Left lung (tissue), 10 donors: ENCODE results near the gene KL. TPM values are rescaled to one million over a fixed set of nuclear protein-coding genes. Genes with fewer than 3 reads are reported as not detected.

Experiments
- ATAC-seq: fragments of 200-7000 bp; cut with Tn5 transposase; one replicate; pipeline ENCODE4 v1.9.1; 2020; ENCODE audit warnings: moderate library complexity
- DNase-seq, 4 donors: peaks; one replicate each; pipeline ENCODE4 v3.0.0-alpha.2; 2013 to 2020
- H3K27ac ChIP-seq, 2 donors: fragments of 200-600 bp; sonication (generic) in 1 of 2; one replicate each; pipeline versions ENCODE4 v1.5.0 to v1.8.0; 2020 to 2021
- H3K27me3 ChIP-seq, 2 donors: fragments of 200-600 bp; sonication (generic) in 1 of 2; one replicate each; pipeline versions ENCODE4 v1.5.0 to v1.8.0; 2020 to 2021
- H3K36me3 ChIP-seq, 2 donors: fragments of 200-600 bp; sonication (generic) in 1 of 2; one replicate each; pipeline versions ENCODE4 v1.5.0 to v1.8.0; 2020 to 2021
- H3K4me1 ChIP-seq, 2 donors: fragments of 200-600 bp; one replicate each; pipeline ENCODE4 v1.8.0; 2021
- H3K4me3 ChIP-seq, 2 donors: fragments of 200-600 bp; sonication (generic) in 1 of 2; one replicate each; pipeline versions ENCODE4 v1.5.0 to v1.8.0; 2020 to 2021; ENCODE audit warnings: mild to moderate bottlenecking in 1 of 2
- H3K9me3 ChIP-seq, 2 donors: fragments of 200-600 bp; sonication (generic) in 1 of 2; one replicate each; pipeline versions ENCODE4 v1.5.0 to v1.8.0; 2020 to 2021
- intact Hi-C, 2 donors: fragments of 100-400 bp; cut with DNase I; formaldehyde crosslinking; loops; one replicate each; pipeline versions ENCODE4 v1.11.2 to v1.14.2; 2022
- polyA plus RNA-seq, 6 donors: library from polyadenylated mRNA; unstranded; fragments of 120-200 nt; gene quantifications; one replicate each; pipeline ENCODE4 v1.2.1, GENCODE V29; 2013; ENCODE audit not compliant: insufficient read length in 6 of 6
- total RNA-seq, 2 donors: library from RNA; stranded (reverse); fragmentation: NEBNext Ultra II Directional; extraction: Animal tissue kit (Norgen Biotek cat#: 25700); gene quantifications; one replicate each; pipeline ENCODE4 v1.2.1, GENCODE V29; 2021
- TF ChIP-seq, protein P1 (sequence below), 2 donors: fragments of 200-600 bp; sonication (generic) in 1 of 2; IDR thresholded peaks; one replicate each; pipeline versions ENCODE4 v1.5.0 to v1.8.0; 2021; ENCODE audit warnings: antibody characterized with exemption in 2 of 2
- donor health status: DM: no; HTN: yes; CAD: no.
- donor health status: DM: no; HTN: no; CAD: no.

Gene KL
- total and polyA plus RNA-seq, 8 donors = 2.8 to 8.6 (median 8.0) TPM

DNA sequence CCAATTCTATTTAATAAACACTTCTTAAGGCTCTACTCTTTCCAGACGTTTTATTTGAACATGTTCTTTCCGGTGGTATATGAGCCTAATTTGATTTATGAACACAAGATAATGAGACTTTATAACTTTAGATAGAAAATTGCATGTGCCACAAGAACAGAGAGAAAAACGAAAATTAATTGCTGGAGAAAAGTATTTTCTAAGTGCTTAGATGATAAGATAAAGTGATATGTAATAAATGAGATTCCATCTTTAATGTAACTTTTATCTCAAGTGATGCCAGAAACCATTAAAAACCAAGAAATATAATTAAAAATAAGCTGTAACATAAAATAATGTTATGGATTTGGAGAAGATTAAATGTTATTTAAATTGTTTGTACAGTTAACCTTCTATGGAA, 33.2 kb upstream of the KL start:
- H3K4me3 ChIP-seq = no peak overlapping the region
- TF ChIP-seq, protein P1, sequence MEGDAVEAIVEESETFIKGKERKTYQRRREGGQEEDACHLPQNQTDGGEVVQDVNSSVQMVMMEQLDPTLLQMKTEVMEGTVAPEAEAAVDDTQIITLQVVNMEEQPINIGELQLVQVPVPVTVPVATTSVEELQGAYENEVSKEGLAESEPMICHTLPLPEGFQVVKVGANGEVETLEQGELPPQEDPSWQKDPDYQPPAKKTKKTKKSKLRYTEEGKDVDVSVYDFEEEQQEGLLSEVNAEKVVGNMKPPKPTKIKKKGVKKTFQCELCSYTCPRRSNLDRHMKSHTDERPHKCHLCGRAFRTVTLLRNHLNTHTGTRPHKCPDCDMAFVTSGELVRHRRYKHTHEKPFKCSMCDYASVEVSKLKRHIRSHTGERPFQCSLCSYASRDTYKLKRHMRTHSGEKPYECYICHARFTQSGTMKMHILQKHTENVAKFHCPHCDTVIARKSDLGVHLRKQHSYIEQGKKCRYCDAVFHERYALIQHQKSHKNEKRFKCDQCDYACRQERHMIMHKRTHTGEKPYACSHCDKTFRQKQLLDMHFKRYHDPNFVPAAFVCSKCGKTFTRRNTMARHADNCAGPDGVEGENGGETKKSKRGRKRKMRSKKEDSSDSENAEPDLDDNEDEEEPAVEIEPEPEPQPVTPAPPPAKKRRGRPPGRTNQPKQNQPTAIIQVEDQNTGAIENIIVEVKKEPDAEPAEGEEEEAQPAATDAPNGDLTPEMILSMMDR (IDR thresholded peaks at IDR 0.05) = no peak
- no peak overlapping the region for H3K27ac ChIP-seq
- no peaks in the 10 kb centered on the region for H3K4me1 ChIP-seq
- H3K36me3 ChIP-seq = no peaks in the 10 kb centered on the region
- intact Hi-C loops = no loop called here
- peaks cover 0 to 2% of the 10 kb centered on the region in 2 donors for H3K9me3 ChIP-seq
- no peak for ATAC-seq
- no peak for DNase-seq
- no peaks in the 10 kb centered on the region for H3K27me3 ChIP-seq

DNA sequence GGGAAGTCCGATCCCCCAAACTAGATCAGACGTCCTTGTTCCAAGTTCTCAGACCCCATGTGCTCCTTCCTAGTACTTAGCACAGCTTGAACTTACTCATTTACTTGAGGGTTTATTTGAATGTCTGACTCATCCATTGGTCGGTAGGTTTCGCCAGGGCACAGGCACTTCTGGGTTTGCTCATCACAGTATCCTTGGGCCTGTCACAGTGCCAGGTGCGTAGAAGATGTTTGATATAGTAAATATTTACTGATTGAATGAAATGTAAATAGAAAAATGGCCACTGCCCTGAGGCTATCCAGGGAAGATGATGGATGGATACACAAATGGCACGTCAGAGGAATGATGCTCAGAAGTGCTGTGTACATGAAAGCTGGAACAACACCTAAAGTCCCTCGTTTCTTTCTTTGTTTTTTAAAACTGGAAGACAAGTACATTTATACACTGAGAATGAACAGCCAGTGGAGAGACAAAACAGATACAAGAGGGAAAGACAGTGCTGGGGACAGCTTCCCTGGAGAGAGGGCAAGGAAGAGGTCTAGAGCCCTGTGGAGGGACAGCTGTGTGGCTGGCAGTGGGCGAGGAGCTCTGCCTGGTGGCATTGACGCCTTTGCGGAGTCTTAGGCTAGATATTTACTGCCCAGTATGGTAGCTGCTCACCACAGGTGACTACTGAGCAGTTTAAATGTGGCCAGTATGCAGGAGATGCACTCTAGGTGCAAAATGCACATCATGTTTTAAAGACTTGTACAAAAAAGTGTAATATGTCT, 31.2 kb upstream of the KL start:
- TF ChIP-seq, protein P1 (IDR thresholded peaks at IDR 0.05) = no peak
- H3K9me3 ChIP-seq = peaks cover 0 to 2% of the 10 kb centered on the region in 2 donors
- DNase-seq (no peak), ATAC-seq (no peak)
- H3K27me3 ChIP-seq = no peaks in the 10 kb centered on the region
- H3K4me3 ChIP-seq = no peak overlapping the region
- peaks cover 0 to 8% of the 10 kb centered on the region in 2 donors for H3K4me1 ChIP-seq
- H3K36me3 ChIP-seq = no peaks in the 10 kb centered on the region
- intact Hi-C loops = no loop called here
- no peak overlapping the region for H3K27ac ChIP-seq

DNA sequence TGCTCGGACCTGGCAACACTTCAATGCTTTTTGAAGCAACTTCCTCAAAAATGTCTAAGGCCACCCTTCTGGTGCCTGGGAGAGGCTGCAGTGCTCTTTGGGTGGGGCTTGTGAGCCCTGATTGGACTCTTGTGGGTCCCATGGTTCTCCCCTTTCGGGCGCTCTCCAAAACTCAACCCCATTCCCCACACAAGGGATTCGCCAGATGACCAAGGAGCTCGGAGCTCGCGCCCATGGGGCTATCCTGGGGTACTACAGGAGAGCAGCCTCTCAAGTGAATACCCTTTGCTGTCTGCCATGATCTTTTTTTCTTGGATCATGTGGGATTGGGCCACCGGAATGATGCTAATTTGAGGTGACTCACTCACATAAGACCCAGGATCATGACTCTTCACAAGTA, 29.7 kb upstream of the KL start:
- no peak overlapping the region for H3K27ac ChIP-seq
- intact Hi-C loops = no loop called here
- TF ChIP-seq, protein P1 (IDR thresholded peaks at IDR 0.05) = no peak
- peaks cover 0 to 2% of the 10 kb centered on the region in 2 donors for H3K9me3 ChIP-seq
- DNase-seq (no peak), ATAC-seq (no peak)
- H3K4me3 ChIP-seq = no peak overlapping the region
- peaks cover 0 to 8% of the 10 kb centered on the region in 2 donors for H3K4me1 ChIP-seq
- H3K27me3 ChIP-seq = no peaks in the 10 kb centered on the region
- H3K36me3 ChIP-seq = no peaks in the 10 kb centered on the region

DNA sequence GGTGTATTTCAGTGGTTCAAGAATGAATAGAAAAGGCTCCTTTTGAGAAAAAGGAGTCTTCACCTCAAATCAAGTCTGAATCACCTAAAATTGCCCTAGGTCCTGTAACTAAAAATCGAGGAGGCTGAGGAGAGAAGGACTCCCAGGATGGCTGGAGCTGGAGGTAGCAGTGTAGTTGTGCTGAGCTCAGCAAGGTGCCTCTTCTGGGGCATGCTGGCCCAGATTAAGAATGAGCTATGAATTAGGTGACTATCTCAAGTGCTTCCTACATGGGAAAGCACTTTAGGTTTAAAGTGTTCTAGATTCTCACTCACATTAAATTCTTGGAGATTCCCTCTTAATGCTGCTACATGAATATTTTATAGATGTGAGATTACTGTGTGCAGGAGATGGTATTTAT, 28.8 kb upstream of the KL start:
- intact Hi-C loops = no loop called here
- Histone ChIP-seq H3K9me3 (peaks cover 0 to 2% of the 10 kb centered on the region in 2 donors), H3K36me3 (no peaks in the 10 kb centered on the region), H3K27ac (no peak overlapping the region), H3K27me3 (no peaks in the 10 kb centered on the region), H3K4me1 (peaks cover 0 to 8% of the 10 kb centered on the region in 2 donors), H3K4me3 (no peak overlapping the region)
- ATAC-seq = no peak
- no peak for DNase-seq
- TF ChIP-seq, protein P1 (IDR thresholded peaks at IDR 0.05) = no peak

DNA sequence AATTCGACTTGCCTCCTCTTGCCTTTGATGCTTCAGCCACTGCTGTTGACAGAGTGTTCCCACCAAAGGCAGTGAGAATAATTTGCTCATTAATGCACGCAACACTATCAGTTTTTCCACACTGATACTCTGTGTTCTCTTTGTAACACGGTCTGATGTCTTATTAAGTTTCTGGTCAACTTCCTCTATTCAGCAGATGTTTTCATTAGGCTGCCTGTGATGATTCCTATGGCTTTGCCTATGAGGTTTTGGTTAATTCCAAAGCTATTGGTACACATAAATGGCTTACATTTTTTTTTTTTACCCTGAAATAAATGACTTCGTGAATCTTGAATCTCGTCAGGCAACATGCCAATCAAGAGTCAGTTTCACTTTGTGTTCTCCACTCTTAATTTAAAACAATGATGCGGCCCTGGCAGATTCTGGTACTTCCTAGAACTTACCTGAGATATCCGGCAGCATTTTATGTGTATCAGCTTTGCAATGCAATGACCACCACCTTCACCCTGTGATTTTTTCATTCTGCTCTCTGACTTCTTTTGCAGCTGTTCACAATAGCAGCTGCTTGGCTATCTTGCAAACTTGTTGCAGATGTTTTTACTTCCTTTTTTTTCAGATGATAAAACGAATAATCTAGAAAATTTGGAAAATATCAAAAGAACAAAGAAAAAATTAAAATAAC, 27.5 kb upstream of the KL start:
- Histone ChIP-seq H3K4me1 (peaks cover 0 to 8% of the 10 kb centered on the region in 2 donors), H3K9me3 (peaks cover 0 to 2% of the 10 kb centered on the region in 2 donors), H3K27me3 (no peaks in the 10 kb centered on the region), H3K27ac (no peak overlapping the region), H3K4me3 (no peak overlapping the region), H3K36me3 (no peaks in the 10 kb centered on the region)
- DNase-seq = no peak
- no peak for ATAC-seq
- TF ChIP-seq, protein P1 (IDR thresholded peaks at IDR 0.05) = no peak
- intact Hi-C loops = no loop called here
